IPS-15b (cell line): ENCODE results near the gene JAZF1.

Experiments used
- H3K27me3 ChIP-seq: one replicate; pipeline ENCODE4 v1.6.1; 2013; ENCODE audit warnings: low read length; ENCODE audit not compliant: control insufficient read depth, insufficient read depth
- H3K36me3 ChIP-seq: one replicate; pipeline ENCODE4 v1.6.1; 2013; ENCODE audit warnings: low read length; ENCODE audit not compliant: control insufficient read depth, insufficient read depth
- H3K4me1 ChIP-seq: one replicate; pipeline ENCODE4 v1.6.1; 2013; ENCODE audit warnings: mild to moderate bottlenecking, low read length; ENCODE audit not compliant: control insufficient read depth, insufficient read depth
- H3K4me3 ChIP-seq: one replicate; pipeline ENCODE4 v1.5.1; 2013; ENCODE audit warnings: low read depth, low read length
- H3K9ac ChIP-seq: one replicate; pipeline ENCODE4 v1.6.1; 2013; ENCODE audit warnings: low read depth, mild to moderate bottlenecking, low read length
- H3K9me3 ChIP-seq: one replicate; pipeline ENCODE4 v1.6.1; 2013; ENCODE audit warnings: mild to moderate bottlenecking, low read length; ENCODE audit not compliant: control insufficient read depth, insufficient read depth

JAZF1 gene

DNA sequence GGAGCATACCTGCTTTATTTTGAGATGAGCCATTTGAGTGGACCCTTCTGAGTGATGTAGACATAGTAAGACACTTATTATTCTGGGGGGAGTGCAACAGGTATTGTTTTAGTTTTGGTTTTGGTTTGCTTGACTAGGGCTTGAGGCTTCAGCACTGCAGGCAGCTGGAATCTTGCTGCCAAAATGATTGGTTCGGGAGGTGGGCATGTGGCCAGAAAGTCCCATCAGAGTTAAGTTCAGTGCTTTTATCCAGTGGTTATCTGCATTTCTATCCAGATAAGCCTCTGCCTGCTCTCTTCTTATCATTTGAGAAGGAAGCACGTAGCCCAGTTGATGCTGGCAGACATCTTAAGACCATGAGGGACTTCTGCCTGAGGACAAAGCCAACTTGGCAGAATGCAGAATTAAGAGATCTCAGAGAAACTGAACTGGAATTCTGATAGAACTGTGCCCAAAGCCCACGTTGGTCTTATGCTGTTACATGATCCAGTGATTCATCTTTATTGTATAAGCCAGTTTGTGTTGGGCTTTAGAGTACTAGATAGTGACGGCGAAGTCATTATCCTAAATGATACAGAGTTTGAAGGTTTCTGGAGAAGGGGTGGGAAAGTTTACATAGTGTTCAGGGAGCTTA lies 9.6 kb upstream of the JAZF1 start:
- no peak overlapping the region for H3K4me3 ChIP-seq
- no peaks in the 10 kb centered on the region for H3K9me3 ChIP-seq
- peaks cover 10% of the 10 kb centered on the region for H3K4me1 ChIP-seq
- H3K9ac ChIP-seq = no peak overlapping the region
- no peaks in the 10 kb centered on the region for H3K36me3 ChIP-seq
- no peaks in the 10 kb centered on the region for H3K27me3 ChIP-seq

DNA sequence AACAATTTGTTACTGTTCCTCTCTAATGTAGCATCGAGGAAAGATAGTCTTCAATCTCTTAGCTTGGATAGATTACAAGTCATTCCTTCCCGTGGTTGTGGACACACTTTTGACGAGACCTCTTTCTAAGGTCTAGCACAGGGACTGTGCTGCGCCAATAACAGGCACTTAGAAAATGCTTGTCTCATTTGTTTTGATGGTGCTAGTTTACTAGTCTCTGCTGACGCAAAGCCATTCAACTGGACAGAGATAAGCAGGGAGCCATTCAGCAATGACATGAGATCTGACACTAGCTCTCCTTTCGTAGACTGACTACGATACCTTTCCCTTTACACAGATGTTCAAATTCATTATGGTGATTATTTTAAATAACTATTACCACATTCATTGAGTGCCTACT lies 6.4 kb upstream of the JAZF1 start:
- Histone ChIP-seq H3K9ac (no peak overlapping the region), H3K36me3 (no peaks in the 10 kb centered on the region), H3K4me3 (no peak overlapping the region), H3K4me1 (peaks cover 6% of the 10 kb centered on the region), H3K27me3 (peaks cover 7% of the 10 kb centered on the region), H3K9me3 (no peaks in the 10 kb centered on the region)

DNA sequence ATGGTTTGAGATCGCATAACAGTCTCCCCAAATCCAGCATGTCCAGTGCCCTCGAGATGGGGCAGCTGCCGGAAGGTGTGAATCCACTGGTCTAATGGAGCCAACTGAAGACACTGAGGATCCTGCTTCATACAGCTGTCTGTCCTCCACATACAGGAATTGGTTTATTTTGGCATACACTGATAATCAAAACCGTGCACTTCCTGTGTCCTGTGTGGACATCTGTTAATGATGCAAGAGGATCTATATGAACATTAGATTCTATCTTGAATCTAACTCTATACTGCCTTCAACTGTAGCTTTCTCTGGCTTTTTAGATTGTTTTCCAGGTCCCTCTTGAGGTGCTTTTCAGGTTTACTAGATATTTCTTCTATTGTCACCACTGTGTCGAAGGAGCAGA lies 3.0 kb upstream of the JAZF1 start:
- H3K4me1 ChIP-seq = peaks cover 3% of the 10 kb centered on the region
- H3K27me3 ChIP-seq = peaks cover 11% of the 10 kb centered on the region
- H3K36me3 ChIP-seq = no peaks in the 10 kb centered on the region
- no peaks in the 10 kb centered on the region for H3K9me3 ChIP-seq
- H3K4me3 ChIP-seq = no peak overlapping the region
- H3K9ac ChIP-seq = no peak overlapping the region

GRCh38 chr7:28182071-28182471 lies 1.5 kb upstream of the JAZF1 start:
- Histone ChIP-seq H3K36me3 (no peaks in the 10 kb centered on the region), H3K9ac (no peak overlapping the region), H3K9me3 (no peaks in the 10 kb centered on the region), H3K4me3 (no peak overlapping the region), H3K27me3 (peaks cover 11% of the 10 kb centered on the region), H3K4me1 (peaks cover 3% of the 10 kb centered on the region)

GRCh38 chr7:28181416-28181815 lies 821 bp upstream of the JAZF1 start:
- H3K9ac ChIP-seq = no peak overlapping the region
- peaks cover 3% of the 10 kb centered on the region for H3K4me1 ChIP-seq
- no peaks in the 10 kb centered on the region for H3K9me3 ChIP-seq
- no peaks in the 10 kb centered on the region for H3K36me3 ChIP-seq
- H3K4me3 ChIP-seq = peak overlapping the region; percentile 67
- H3K27me3 ChIP-seq = peaks cover 11% of the 10 kb centered on the region

DNA sequence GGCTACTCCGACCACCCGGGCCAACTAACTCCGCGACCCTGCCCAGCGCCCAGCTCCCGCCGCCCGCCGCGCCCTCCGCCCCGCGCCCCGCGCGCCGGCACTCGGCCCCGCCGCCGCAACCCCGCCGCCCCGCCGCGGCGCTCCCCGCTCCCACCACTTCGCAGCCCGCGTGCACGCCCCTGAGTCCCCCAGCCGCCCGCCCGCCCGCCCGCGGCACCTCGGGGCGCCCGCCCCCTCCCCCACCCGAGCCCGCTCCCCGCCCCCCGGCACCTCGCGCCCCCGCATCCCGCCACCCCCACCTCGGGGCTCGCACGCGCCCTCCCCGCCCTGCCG lies 598 bp downstream of the JAZF1 start:
- Histone ChIP-seq H3K4me1 (peaks cover 7% of the 10 kb centered on the region), H3K4me3 (no peak overlapping the region), H3K9ac (no peak overlapping the region), H3K27me3 (peaks cover 11% of the 10 kb centered on the region), H3K36me3 (no peaks in the 10 kb centered on the region), H3K9me3 (no peaks in the 10 kb centered on the region)

DNA sequence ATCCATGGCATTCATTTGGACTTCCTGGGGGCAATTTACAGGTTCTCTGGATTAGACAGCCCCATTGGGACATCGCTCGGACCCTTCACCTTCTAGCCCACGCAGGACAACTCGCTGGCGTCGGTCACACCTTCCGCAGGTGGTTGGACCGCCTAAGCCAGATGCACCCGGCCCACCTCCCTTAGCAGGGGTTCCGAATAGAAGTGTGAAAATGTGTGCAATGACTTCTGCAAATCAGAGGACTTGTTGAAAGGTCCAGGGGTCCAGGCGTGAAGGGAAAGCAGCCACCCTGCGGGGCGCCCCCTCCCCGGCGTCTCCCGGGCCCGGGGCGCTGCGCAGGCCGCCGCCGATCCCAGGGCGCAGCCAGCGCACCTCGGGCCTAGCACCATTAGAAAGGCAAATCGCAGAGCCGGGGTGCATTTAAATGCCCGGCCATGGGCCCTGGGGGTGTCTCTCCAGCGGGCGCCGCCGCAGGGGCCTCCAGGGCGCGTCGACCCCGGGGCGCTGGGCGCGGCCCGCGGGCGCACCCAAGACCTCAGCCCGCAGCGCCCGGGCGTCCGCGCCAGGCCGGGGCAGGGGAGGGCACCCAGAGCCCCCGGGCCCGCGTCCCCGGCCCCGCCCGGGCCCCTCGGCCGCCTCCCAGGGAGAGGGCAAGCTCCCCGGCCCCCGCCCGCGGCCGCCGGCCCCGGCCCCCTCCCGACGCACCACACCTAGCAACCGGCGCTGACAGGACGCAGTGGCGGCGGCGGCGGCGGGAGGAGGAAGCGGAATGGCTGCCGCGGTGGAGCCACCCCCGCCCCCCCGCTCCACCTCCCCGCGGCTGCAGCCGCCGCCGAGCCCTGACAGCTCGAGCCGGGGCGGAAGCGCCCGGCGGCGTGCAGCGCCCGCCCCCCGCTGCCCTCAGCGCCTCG lies 1.2 kb downstream of the JAZF1 start:
- Histone ChIP-seq H3K4me3 (peak overlapping the region; percentile 72), H3K36me3 (no peaks in the 10 kb centered on the region), H3K9me3 (no peaks in the 10 kb centered on the region), H3K9ac (no peak overlapping the region), H3K27me3 (peaks cover 11% of the 10 kb centered on the region), H3K4me1 (peaks cover 7% of the 10 kb centered on the region)

DNA sequence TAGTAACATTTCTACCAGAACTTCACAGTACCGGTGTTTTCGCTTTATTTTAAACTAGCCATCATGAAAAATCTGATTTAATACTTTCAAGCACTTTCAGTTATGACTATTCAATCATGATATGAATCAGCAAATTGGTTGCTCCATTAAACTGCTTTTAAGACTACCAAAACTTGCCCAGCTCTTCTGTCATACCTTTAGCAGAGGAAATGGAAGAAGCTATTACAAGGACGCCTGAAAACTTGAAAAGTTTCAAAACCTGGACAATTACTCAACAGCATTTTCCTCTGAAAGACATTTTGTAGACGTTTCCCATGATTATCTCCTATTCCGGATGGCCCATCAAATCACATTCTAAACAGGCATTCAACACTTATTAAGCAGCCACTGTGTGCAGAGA lies 2.0 kb downstream of the JAZF1 start:
- Histone ChIP-seq H3K27me3 (peaks cover 9% of the 10 kb centered on the region), H3K4me1 (peaks cover 7% of the 10 kb centered on the region), H3K9me3 (no peaks in the 10 kb centered on the region), H3K9ac (no peak overlapping the region), H3K36me3 (no peaks in the 10 kb centered on the region), H3K4me3 (peak overlapping the region; percentile 72)

- H3K36me3 ChIP-seq = no peaks in the 10 kb centered on the region
- H3K4me1 ChIP-seq = peaks cover 7% of the 10 kb centered on the region
- no peak overlapping the region for H3K9ac ChIP-seq
- peaks cover 5% of the 10 kb centered on the region for H3K27me3 ChIP-seq
- H3K9me3 ChIP-seq = no peaks in the 10 kb centered on the region
- H3K4me3 ChIP-seq = no peak overlapping the region
Measured at GRCh38 chr7:28177836-28178235, 2.8 kb downstream of the JAZF1 start.

GRCh38 chr7:28176645-28177044 lies 4.0 kb downstream of the JAZF1 start:
- Histone ChIP-seq H3K4me3 (no peak overlapping the region), H3K9ac (no peak overlapping the region), H3K36me3 (no peaks in the 10 kb centered on the region), H3K27me3 (peaks cover 5% of the 10 kb centered on the region), H3K9me3 (no peaks in the 10 kb centered on the region), H3K4me1 (peaks cover 10% of the 10 kb centered on the region)

DNA sequence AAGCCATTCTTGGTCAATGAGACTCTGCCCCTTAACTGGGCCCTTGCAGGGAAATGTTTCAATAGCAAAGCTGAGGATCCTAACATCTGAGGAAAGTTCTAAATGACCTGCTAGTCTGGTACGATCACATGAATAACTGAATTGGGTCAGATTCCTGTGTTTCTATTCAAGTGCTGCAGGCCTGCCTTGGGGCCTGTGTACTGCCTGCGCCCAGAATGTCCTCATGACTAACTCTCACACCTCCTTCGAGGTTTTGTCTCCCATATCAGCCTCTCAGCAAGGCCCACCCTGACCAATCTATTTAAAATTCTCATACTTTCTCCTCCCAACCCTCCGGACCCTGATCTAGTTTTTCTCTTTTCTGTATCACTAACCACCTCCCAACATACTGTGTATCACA lies 4.4 kb downstream of the JAZF1 start:
- H3K27me3 ChIP-seq = peaks cover 5% of the 10 kb centered on the region
- H3K9me3 ChIP-seq = no peaks in the 10 kb centered on the region
- H3K4me3 ChIP-seq = no peak overlapping the region
- peaks cover 10% of the 10 kb centered on the region for H3K4me1 ChIP-seq
- no peak overlapping the region for H3K9ac ChIP-seq
- H3K36me3 ChIP-seq = no peaks in the 10 kb centered on the region
